Ectodermal cell (in vitro differentiated cells): ENCODE data around the gene EIF2AK3.

Source experiments
- H3K27ac ChIP-seq: 2 replicates; pipeline ENCODE4 v1.7.0; 2013; ENCODE audit warnings: mild to moderate bottlenecking, low read depth, low read length; ENCODE audit not compliant: insufficient read depth, poor library complexity, severe bottlenecking
- H3K27me3 ChIP-seq: 2 replicates; pipeline ENCODE4 v1.7.0; 2013; ENCODE audit warnings: mild to moderate bottlenecking, low read length; ENCODE audit not compliant: insufficient read depth, control insufficient read depth, poor library complexity, severe bottlenecking
- H3K36me3 ChIP-seq: one replicate; pipeline ENCODE4 v1.7.0; 2013; ENCODE audit warnings: low read length; ENCODE audit not compliant: control insufficient read depth, insufficient read depth
- H3K4me1 ChIP-seq: one replicate; pipeline ENCODE4 v1.7.0; 2013; ENCODE audit warnings: low read length; ENCODE audit not compliant: control insufficient read depth, insufficient read depth
- H3K4me3 ChIP-seq: 2 replicates; pipeline ENCODE4 v1.7.0; 2013; ENCODE audit warnings: low read depth, low read length, control low read depth; ENCODE audit not compliant: insufficient read depth
- H3K9me3 ChIP-seq: 2 replicates; pipeline ENCODE4 v1.7.0; 2013; ENCODE audit warnings: mild to moderate bottlenecking, low read length, moderate library complexity; ENCODE audit not compliant: control insufficient read depth
- WGBS, 2 experiments: methylation state at CpG; one replicate each; pipeline ENCODE4 v1.1.7; 2013; ENCODE audit warnings: missing lambda C conversion rate in 2 of 2; 5-methylcytosine and 5-hydroxymethylcytosine counted together

EIF2AK3 gene

GRCh38 chr2:88602022-88602421, 25.2 kb downstream of the EIF2AK3 start:
- no peak overlapping the region for H3K4me3 ChIP-seq
- no peaks in the 10 kb centered on the region for H3K27me3 ChIP-seq
- no peaks in the 10 kb centered on the region for H3K9me3 ChIP-seq
- 83 to 85% methylated on average over 4 of the region's 4 CpGs for WGBS, 2 experiments
- H3K36me3 ChIP-seq: no peaks in the 10 kb centered on the region
- H3K27ac ChIP-seq: no peak overlapping the region
- H3K4me1 ChIP-seq: peaks cover 3% of the 10 kb centered on the region

GRCh38 chr2:88601286-88601685, 26.0 kb downstream of the EIF2AK3 start:
- WGBS, 2 experiments: 68 to 86% methylated on average over 2 of the region's 2 CpGs
- Histone ChIP-seq H3K27ac (no peak overlapping the region), H3K4me3 (no peak overlapping the region), H3K27me3 (no peaks in the 10 kb centered on the region), H3K36me3 (no peaks in the 10 kb centered on the region), H3K9me3 (no peaks in the 10 kb centered on the region), H3K4me1 (peaks cover 7% of the 10 kb centered on the region)

- Histone ChIP-seq H3K4me1 (peaks cover 8% of the 10 kb centered on the region), H3K4me3 (no peak overlapping the region), H3K27ac (no peak overlapping the region), H3K27me3 (no peaks in the 10 kb centered on the region), H3K36me3 (no peaks in the 10 kb centered on the region), H3K9me3 (no peaks in the 10 kb centered on the region)
- WGBS, 2 experiments: 43 to 63% methylated on average over 4 of the region's 4 CpGs
Measured at GRCh38 chr2:88600038-88600465, 27.2 kb downstream of the EIF2AK3 start.

- no peaks in the 10 kb centered on the region for H3K9me3 ChIP-seq
- WGBS, 2 experiments: 92 to 98% methylated on average over 2 of the region's 2 CpGs
- H3K36me3 ChIP-seq: no peaks in the 10 kb centered on the region
- no peak overlapping the region for H3K4me3 ChIP-seq
- peaks cover 8% of the 10 kb centered on the region for H3K4me1 ChIP-seq
- no peak overlapping the region for H3K27ac ChIP-seq
- no peaks in the 10 kb centered on the region for H3K27me3 ChIP-seq
Measured at GRCh38 chr2:88599527-88599926, 27.7 kb downstream of the EIF2AK3 start.

DNA sequence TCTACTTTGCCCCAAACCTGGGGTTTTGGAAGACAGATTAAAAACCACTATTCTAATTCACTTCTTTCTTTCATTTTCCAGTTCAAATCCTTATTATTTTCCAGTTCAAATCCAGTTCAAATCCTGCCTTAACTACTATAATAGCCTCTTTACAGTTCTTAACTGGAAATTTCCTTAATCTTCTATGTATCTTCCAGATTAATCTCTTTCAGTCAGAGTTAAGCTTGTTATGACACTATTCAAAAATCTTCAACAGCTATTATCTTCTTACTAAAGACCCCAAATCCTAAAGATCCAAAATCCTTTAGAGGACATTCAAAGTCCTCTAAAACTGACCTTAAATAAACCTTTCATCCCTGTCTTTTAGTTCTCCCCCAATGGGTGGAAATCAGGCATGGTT, 30.1 kb downstream of the EIF2AK3 start:
- Histone ChIP-seq H3K4me1 (peaks cover 8% of the 10 kb centered on the region), H3K27ac (no peak overlapping the region), H3K4me3 (no peak overlapping the region), H3K36me3 (no peaks in the 10 kb centered on the region), H3K9me3 (no peaks in the 10 kb centered on the region), H3K27me3 (no peaks in the 10 kb centered on the region)

- Histone ChIP-seq H3K4me1 (peaks cover 8% of the 10 kb centered on the region), H3K27ac (no peak overlapping the region), H3K9me3 (no peaks in the 10 kb centered on the region), H3K36me3 (no peaks in the 10 kb centered on the region), H3K4me3 (no peak overlapping the region), H3K27me3 (no peaks in the 10 kb centered on the region)
- WGBS, 2 experiments: 54 to 81% methylated on average over 7 to 8 of the region's 8 CpGs
Measured at GRCh38 chr2:88596141-88596830, 31.0 kb downstream of the EIF2AK3 start.

DNA sequence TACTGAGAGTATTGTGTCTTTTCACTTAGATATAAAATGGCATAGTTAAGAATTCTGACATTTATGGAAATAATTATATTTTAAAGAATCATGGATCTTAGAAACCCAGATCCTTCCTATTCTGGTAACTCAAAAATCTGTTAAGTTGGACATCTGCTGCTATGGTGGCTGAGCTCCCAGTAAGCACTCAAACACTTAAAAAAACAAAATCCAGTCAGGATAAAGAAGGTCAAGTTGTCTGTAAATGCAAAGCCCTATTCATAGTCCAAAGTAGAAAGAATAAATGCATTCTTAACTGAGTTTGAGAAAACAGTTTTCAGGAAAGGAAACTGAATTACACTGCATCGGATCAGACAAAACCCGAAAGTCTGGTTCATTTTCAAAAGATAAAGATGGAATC, 35.6 kb downstream of the EIF2AK3 start:
- peaks cover 5% of the 10 kb centered on the region for H3K4me1 ChIP-seq
- no peaks in the 10 kb centered on the region for H3K36me3 ChIP-seq
- no peak overlapping the region for H3K4me3 ChIP-seq
- no peaks in the 10 kb centered on the region for H3K27me3 ChIP-seq
- 92 to 100% methylated on average over 1 to 2 of the region's 2 CpGs for WGBS, 2 experiments
- no peak overlapping the region for H3K27ac ChIP-seq
- H3K9me3 ChIP-seq: no peaks in the 10 kb centered on the region

DNA sequence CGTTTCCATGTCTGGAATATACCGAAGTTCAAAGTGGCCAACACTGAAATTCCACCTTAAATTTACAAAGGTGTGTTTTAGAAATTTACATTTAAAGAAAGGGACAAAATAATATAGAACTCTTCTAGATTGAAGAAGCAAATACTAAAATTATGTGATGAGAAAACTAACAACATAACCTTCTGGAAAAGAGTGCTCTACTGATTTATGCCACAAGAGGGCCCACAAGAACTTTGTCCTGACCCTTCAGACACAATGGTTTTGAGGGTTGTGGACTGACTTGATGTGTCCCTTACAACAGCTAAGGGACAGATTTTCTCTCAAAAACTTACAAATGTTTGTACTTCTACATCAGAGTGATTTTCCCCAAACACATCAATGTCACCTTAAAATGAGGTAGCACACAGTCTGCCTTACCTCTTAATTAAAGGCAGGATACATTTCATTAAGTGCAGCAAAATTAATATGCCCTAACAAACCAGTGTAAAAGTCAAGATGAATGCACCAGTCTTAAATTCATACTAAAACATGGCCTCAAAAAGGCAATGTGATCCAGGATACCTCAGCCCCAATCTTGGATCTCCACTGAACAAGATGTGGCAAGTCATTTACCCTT, 36.2 kb downstream of the EIF2AK3 start:
- 92 to 100% methylated on average over 2 of the region's 2 CpGs for WGBS, 2 experiments
- no peaks in the 10 kb centered on the region for H3K9me3 ChIP-seq

GRCh38 chr2:88585969-88586368, 41.3 kb downstream of the EIF2AK3 start:
- no peaks in the 10 kb centered on the region for H3K9me3 ChIP-seq
- H3K27ac ChIP-seq: no peak overlapping the region
- H3K4me3 ChIP-seq: no peak overlapping the region
- H3K4me1 ChIP-seq: no peaks in the 10 kb centered on the region
- H3K36me3 ChIP-seq: peaks cover 9% of the 10 kb centered on the region
- WGBS, 2 experiments: 87 to 93% methylated on average over 3 to 4 of the region's 6 CpGs
- H3K27me3 ChIP-seq: no peaks in the 10 kb centered on the region

More for the DNA sequence above, 36.2 kb downstream of the EIF2AK3 start:
- no peaks in the 10 kb centered on the region for H3K27me3 ChIP-seq
- no peaks in the 10 kb centered on the region for H3K4me1 ChIP-seq
- no peaks in the 10 kb centered on the region for H3K36me3 ChIP-seq
- H3K27ac ChIP-seq: no peak overlapping the region
- H3K4me3 ChIP-seq: no peak overlapping the region

DNA sequence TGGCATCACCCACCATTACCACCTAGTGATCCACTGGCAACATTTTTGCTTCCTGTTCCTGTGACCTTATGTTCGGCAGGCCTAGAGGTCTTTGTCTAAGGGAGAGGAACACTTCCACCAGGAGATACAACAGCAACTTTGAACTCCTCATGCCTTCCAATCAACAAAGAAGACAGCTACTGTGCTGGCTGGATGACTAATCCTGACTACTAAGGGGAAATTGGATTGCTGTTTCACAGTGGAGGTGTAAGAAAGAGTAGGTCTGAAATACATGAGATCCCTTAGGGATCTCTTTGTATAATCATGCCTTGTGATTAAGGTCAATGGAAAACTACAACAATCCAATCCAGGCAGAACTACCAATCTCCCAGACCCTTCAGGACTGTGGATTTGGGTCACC, 45.2 kb downstream of the EIF2AK3 start:
- Histone ChIP-seq H3K4me1 (no peaks in the 10 kb centered on the region), H3K27me3 (no peaks in the 10 kb centered on the region), H3K9me3 (no peaks in the 10 kb centered on the region), H3K4me3 (no peak overlapping the region), H3K27ac (no peak overlapping the region), H3K36me3 (peaks cover 9% of the 10 kb centered on the region)
- WGBS, 2 experiments: 85 to 92% methylated on average over 1 of the region's 1 CpG
